ENCODE measurements around the gene TAF1B. TPM values are rescaled to one million over a fixed set of nuclear protein-coding genes. Genes with fewer than 3 reads are reported as not detected.

TAF1B gene
- total RNA-seq, 1 donor from 2014 or later: 86.3 TPM

DNA sequence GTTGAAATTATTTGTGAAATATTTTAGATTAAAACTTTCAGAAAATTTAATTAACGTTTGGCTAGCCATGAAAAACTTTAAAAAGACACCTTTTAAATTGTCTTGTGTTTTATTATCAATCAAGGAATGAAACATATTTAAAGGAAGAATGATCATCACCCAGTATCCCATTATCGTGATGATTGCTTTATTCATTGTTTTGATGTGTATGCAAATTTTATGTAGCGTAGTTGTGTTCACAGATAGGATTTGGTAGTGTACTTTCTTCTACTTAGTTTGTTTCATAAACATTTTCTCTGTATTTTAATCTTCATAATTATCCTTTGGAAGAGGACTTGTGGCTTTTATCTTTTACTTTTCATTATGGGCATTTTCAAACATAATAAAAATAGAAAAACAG is 116.0 kb downstream of the TAF1B start:
- no peak overlapping the region for H3K4me3 Mint-ChIP-seq

GRCh38 chr2:9961013-9961412 is 117.7 kb downstream of the TAF1B start:
- H3K9ac ChIP-seq: no peak overlapping the region
- TF ChIP-seq EZH2 (IDR thresholded peaks at IDR 0.05): no peak
- TF ChIP-seq EZH2phosphoT487 (IDR thresholded peaks at IDR 0.05): no peak
- TF ChIP-seq, protein P1, sequence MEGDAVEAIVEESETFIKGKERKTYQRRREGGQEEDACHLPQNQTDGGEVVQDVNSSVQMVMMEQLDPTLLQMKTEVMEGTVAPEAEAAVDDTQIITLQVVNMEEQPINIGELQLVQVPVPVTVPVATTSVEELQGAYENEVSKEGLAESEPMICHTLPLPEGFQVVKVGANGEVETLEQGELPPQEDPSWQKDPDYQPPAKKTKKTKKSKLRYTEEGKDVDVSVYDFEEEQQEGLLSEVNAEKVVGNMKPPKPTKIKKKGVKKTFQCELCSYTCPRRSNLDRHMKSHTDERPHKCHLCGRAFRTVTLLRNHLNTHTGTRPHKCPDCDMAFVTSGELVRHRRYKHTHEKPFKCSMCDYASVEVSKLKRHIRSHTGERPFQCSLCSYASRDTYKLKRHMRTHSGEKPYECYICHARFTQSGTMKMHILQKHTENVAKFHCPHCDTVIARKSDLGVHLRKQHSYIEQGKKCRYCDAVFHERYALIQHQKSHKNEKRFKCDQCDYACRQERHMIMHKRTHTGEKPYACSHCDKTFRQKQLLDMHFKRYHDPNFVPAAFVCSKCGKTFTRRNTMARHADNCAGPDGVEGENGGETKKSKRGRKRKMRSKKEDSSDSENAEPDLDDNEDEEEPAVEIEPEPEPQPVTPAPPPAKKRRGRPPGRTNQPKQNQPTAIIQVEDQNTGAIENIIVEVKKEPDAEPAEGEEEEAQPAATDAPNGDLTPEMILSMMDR (IDR thresholded peaks at IDR 0.05): no peak
- H3K4me2 ChIP-seq: no peak overlapping the region
- H3K27me3 Mint-ChIP-seq (ENCODE audit: insufficient read depth, low read depth): no peaks in the 10 kb centered on the region
- H3K27me3 ChIP-seq: no peaks in the 10 kb centered on the region
- no peak overlapping the region for H3K27ac ChIP-seq
- no peaks in the 10 kb centered on the region for H3K9me3 Mint-ChIP-seq
- no peaks in the 10 kb centered on the region for H3F3A ChIP-seq (ENCODE audit: low read depth)
- H3K36me3 Mint-ChIP-seq: no peaks in the 10 kb centered on the region
- H3K9me3 ChIP-seq (ENCODE audit: low read depth): no peaks in the 10 kb centered on the region
- H3K4me3 ChIP-seq: no peak overlapping the region
- no peak for DNase-seq (ENCODE audit: low spot score)
- H3K4me3 Mint-ChIP-seq: no peak overlapping the region
- H3K4me1 ChIP-seq: peaks cover 7% of the 10 kb centered on the region
- H3K36me3 ChIP-seq: peaks cover 4% of the 10 kb centered on the region
- H4K20me1 ChIP-seq (ENCODE audit: low read depth): no peaks in the 10 kb centered on the region
- peaks cover 10% of the 10 kb centered on the region for H3K4me1 Mint-ChIP-seq
- H2AFZ ChIP-seq (replicated peaks): no peak overlapping the region
- no peak overlapping the region for H3K27ac Mint-ChIP-seq
- H3K79me2 ChIP-seq (ENCODE audit: low read depth): no peaks in the 10 kb centered on the region

More for the DNA sequence above, 116.0 kb downstream of the TAF1B start:
- Histone ChIP-seq H3K9ac (no peak overlapping the region), H3K27me3 (peaks cover 5% of the 10 kb centered on the region), H3K4me1 (peaks cover 5% of the 10 kb centered on the region), H4K20me1 (ENCODE audit: low read depth) (no peaks in the 10 kb centered on the region), H3K36me3 (peaks cover 4% of the 10 kb centered on the region), H2AFZ (replicated peaks) (no peak overlapping the region), H3K27ac (no peak overlapping the region), H3K4me3 (no peak overlapping the region), H3F3A (ENCODE audit: low read depth) (no peaks in the 10 kb centered on the region), H3K79me2 (ENCODE audit: low read depth) (no peaks in the 10 kb centered on the region), H3K4me2 (no peak overlapping the region), H3K9me3 (ENCODE audit: low read depth) (no peaks in the 10 kb centered on the region)
- H3K4me1 Mint-ChIP-seq: peaks cover 10% of the 10 kb centered on the region
- H3K27ac Mint-ChIP-seq: no peak overlapping the region
- TF ChIP-seq EZH2 (IDR thresholded peaks at IDR 0.05) (no peak), EZH2phosphoT487 (IDR thresholded peaks at IDR 0.05) (no peak)
- TF ChIP-seq, protein P1 (IDR thresholded peaks at IDR 0.05): no peak
- DNase-seq (ENCODE audit: low spot score): no peak
- H3K9me3 Mint-ChIP-seq: no peaks in the 10 kb centered on the region
- H3K36me3 Mint-ChIP-seq: no peaks in the 10 kb centered on the region
- no peaks in the 10 kb centered on the region for H3K27me3 Mint-ChIP-seq (ENCODE audit: insufficient read depth, low read depth)

DNA sequence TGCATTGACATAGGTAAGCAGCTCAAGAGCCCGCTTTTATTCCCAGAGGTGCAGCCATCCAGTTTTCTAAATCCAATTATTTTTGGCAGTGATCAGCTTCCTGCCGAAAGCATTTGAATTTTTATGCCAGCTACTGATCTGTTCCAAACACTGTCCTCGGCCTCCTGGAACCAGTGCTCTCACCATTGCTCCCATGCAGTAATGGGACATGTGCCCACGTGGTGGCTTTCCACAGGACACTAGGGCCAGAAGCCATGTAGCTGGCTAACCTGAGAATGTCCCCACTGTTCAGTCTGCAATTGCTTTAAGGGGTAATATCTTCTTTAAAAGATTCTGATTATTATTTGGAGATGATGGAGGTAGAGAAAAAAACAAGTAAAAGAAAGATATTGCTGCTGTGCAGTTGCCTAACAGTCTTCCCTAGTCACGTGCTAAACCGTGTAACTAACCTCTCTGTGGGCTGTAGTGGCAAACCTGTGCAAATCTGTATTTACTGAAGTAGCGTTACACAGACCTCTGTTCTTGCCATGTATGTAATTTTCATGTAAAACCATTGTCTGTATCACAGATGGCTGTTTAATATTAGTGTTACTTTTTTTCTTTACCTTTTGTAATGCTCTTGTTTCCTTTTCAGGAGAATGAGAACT is 121.2 kb downstream of the TAF1B start:
- DNase-seq (ENCODE audit: low spot score): no peak
- Mint-ChIP-seq H3K27me3 (ENCODE audit: insufficient read depth, low read depth) (peaks cover 2% of the 10 kb centered on the region), H3K4me1 (peaks cover 31% of the 10 kb centered on the region), H3K9me3 (no peaks in the 10 kb centered on the region), H3K36me3 (no peaks in the 10 kb centered on the region), H3K27ac (no peak overlapping the region), H3K4me3 (no peak overlapping the region)
- Histone ChIP-seq H3K4me2 (no peak overlapping the region), H3K4me1 (peaks cover 19% of the 10 kb centered on the region), H2AFZ (replicated peaks) (no peak overlapping the region), H3K27me3 (no peaks in the 10 kb centered on the region), H3F3A (ENCODE audit: low read depth) (no peaks in the 10 kb centered on the region), H4K20me1 (ENCODE audit: low read depth) (no peaks in the 10 kb centered on the region), H3K79me2 (ENCODE audit: low read depth) (no peaks in the 10 kb centered on the region), H3K36me3 (peaks cover 4% of the 10 kb centered on the region), H3K9me3 (ENCODE audit: low read depth) (no peaks in the 10 kb centered on the region), H3K9ac (no peak overlapping the region), H3K4me3 (no peak overlapping the region), H3K27ac (no peak overlapping the region)
- TF ChIP-seq, protein P1 (IDR thresholded peaks at IDR 0.05): no peak
- TF ChIP-seq EZH2phosphoT487 (IDR thresholded peaks at IDR 0.05): no peak
- TF ChIP-seq EZH2 (IDR thresholded peaks at IDR 0.05): no peak

Measured in neural progenitor cell (in vitro differentiated cells).